ENCODE data around the gene U2AF2. TPM values are rescaled to one million over a fixed set of nuclear protein-coding genes. Genes with fewer than 3 reads are reported as not detected.

The U2AF2 gene
- total RNA-seq, 2 donors from 2014 or later: 39.0 to 61.0 TPM

GRCh38 chr19:55676889-55677505 is 22.2 kb downstream of the U2AF2 start:
- TF ChIP-seq CTCF (IDR thresholded peaks at IDR 0.05): no peak
- H3K27me3 ChIP-seq: no peaks in the 10 kb centered on the region
- H3K4me1 ChIP-seq: peaks cover 0 to 59% of the 10 kb centered on the region in 2 donors
- H3K36me3 ChIP-seq: peaks cover 48% of the 10 kb centered on the region
- peak overlapping the region; percentile 83 to 90 for H3K27ac ChIP-seq
- H3K4me3 ChIP-seq: peak overlapping the region in 1 of 2 donors; percentile 87
- no peak for DNase-seq (ENCODE audit: low spot score)
- H3K9me3 ChIP-seq: no peaks in the 10 kb centered on the region

- Histone ChIP-seq H3K27ac (peak overlapping the region; percentile 47 to 90), H3K36me3 (peaks cover 53% of the 10 kb centered on the region), H3K4me3 (no peak overlapping the region), H3K9me3 (no peaks in the 10 kb centered on the region), H3K4me1 (peaks cover 0 to 59% of the 10 kb centered on the region in 2 donors), H3K27me3 (no peaks in the 10 kb centered on the region)
- TF ChIP-seq CTCF (IDR thresholded peaks at IDR 0.05): no peak
- no peak for DNase-seq (ENCODE audit: low spot score)
These were observed 22.8 kb downstream of the U2AF2 start for GRCh38 chr19:55677572-55678028.

- Histone ChIP-seq H3K27ac (peak overlapping the region; percentile 47 to 90), H3K27me3 (no peaks in the 10 kb centered on the region), H3K9me3 (no peaks in the 10 kb centered on the region), H3K36me3 (peaks cover 57% of the 10 kb centered on the region), H3K4me3 (no peak overlapping the region), H3K4me1 (peaks cover 0 to 59% of the 10 kb centered on the region in 2 donors)
- TF ChIP-seq CTCF (IDR thresholded peaks at IDR 0.05): no peak
- no peak for DNase-seq (ENCODE audit: low spot score)
These were observed 23.4 kb downstream of the U2AF2 start for GRCh38 chr19:55678121-55678671.

GRCh38 chr19:55679343-55680257 is 24.8 kb downstream of the U2AF2 start:
- no peaks in the 10 kb centered on the region for H3K9me3 ChIP-seq
- no peak for TF ChIP-seq CTCF (IDR thresholded peaks at IDR 0.05)
- no peaks in the 10 kb centered on the region for H3K27me3 ChIP-seq
- H3K4me3 ChIP-seq: no peak overlapping the region
- no peak for DNase-seq (ENCODE audit: low spot score)
- H3K27ac ChIP-seq: no peak overlapping the region
- peaks cover 58% of the 10 kb centered on the region for H3K36me3 ChIP-seq
- H3K4me1 ChIP-seq: peaks cover 0 to 60% of the 10 kb centered on the region in 2 donors

- TF ChIP-seq CTCF (IDR thresholded peaks at IDR 0.05): no peak
- no peak overlapping the region for H3K4me3 ChIP-seq
- no peaks in the 10 kb centered on the region for H3K9me3 ChIP-seq
- DNase-seq (ENCODE audit: low spot score): no peak
- no peak overlapping the region for H3K27ac ChIP-seq
- peaks cover 0 to 60% of the 10 kb centered on the region in 2 donors for H3K4me1 ChIP-seq
- H3K27me3 ChIP-seq: no peaks in the 10 kb centered on the region
- H3K36me3 ChIP-seq: peaks cover 67% of the 10 kb centered on the region
These were observed 25.7 kb downstream of the U2AF2 start for GRCh38 chr19:55680339-55681130.

Data from right atrium auricular region (tissue), 2 donors.